GM06990 (cell line): ENCODE results near the gene OR6B1.

Experiments used
- DNase-seq: peaks from one replicate; pipeline ENCODE4 v3.0.0-alpha.2; 2011; ENCODE audit not compliant: insufficient read length; ENCODE audit errors: extremely low read depth
- H3K27me3 ChIP-seq: replicated peaks from 2 replicates; pipeline ENCODE4 v1.6.0; 2011; ENCODE audit warnings: low read length; ENCODE audit not compliant: control insufficient read depth, insufficient read depth
- H3K36me3 ChIP-seq: 2 replicates; pipeline ENCODE4 v1.5.1; 2011; ENCODE audit warnings: low read length; ENCODE audit not compliant: control insufficient read depth, insufficient read depth
- H3K4me3 ChIP-seq: replicated peaks from 2 replicates; pipeline ENCODE4 v1.5.1; 2011; ENCODE audit warnings: low read depth, mild to moderate bottlenecking, control low read depth, low read length
- CTCF ChIP-seq: IDR thresholded peaks from 2 replicates; pipeline ENCODE4 v1.5.1; 2011; ENCODE audit warnings: low read length, control low read depth, mild to moderate bottlenecking, inconsistent platforms; ENCODE audit not compliant: insufficient read depth, poor library complexity, severe bottlenecking

OR6B1 gene

GRCh38 chr7:144011458-144012230 lies 11.5 kb downstream of the OR6B1 start:
- no peak for DNase-seq
- Histone ChIP-seq H3K4me3 (no peak overlapping the region), H3K36me3 (no peaks in the 10 kb centered on the region), H3K27me3 (no peaks in the 10 kb centered on the region)
- TF ChIP-seq CTCF, result no peak

- H3K4me3 ChIP-seq, result no peak overlapping the region
- DNase-seq, result no peak
- H3K36me3 ChIP-seq, result no peaks in the 10 kb centered on the region
- no peak for TF ChIP-seq CTCF
- H3K27me3 ChIP-seq, result no peaks in the 10 kb centered on the region
Observed at GRCh38 chr7:144018065-144018464, 17.9 kb downstream of the OR6B1 start.

- Histone ChIP-seq H3K27me3 (no peaks in the 10 kb centered on the region), H3K4me3 (no peak overlapping the region), H3K36me3 (no peaks in the 10 kb centered on the region)
- no peak for DNase-seq
- no peak for TF ChIP-seq CTCF
Observed at GRCh38 chr7:144019457-144019856, 19.3 kb downstream of the OR6B1 start.

GRCh38 chr7:144020340-144020739 lies 20.2 kb downstream of the OR6B1 start:
- no peak for TF ChIP-seq CTCF
- Histone ChIP-seq H3K4me3 (no peak overlapping the region), H3K36me3 (no peaks in the 10 kb centered on the region), H3K27me3 (no peaks in the 10 kb centered on the region)
- no peak for DNase-seq

- no peak for DNase-seq
- no peaks in the 10 kb centered on the region for H3K36me3 ChIP-seq
- H3K27me3 ChIP-seq, result no peaks in the 10 kb centered on the region
- H3K4me3 ChIP-seq, result no peak overlapping the region
- no peak for TF ChIP-seq CTCF
Observed at GRCh38 chr7:144022169-144022568, 22.0 kb downstream of the OR6B1 start.
